IPS DF 6.9 (cell line): ENCODE measurements around the gene STX12.

ENCODE experiments used
- DNase-seq: peaks from one replicate; pipeline ENCODE4 v3.0.0-alpha.2; 2013; ENCODE audit warnings: low read depth, low spot score
- H3K27ac ChIP-seq: one replicate; pipeline ENCODE4 v1.5.1; 2013; ENCODE audit warnings: low read length, control low read depth
- H3K27me3 ChIP-seq: 2 replicates; pipeline ENCODE4 v1.6.1; 2013; ENCODE audit warnings: mild to moderate bottlenecking, low read length; ENCODE audit not compliant: control insufficient read depth, insufficient read depth
- H3K36me3 ChIP-seq: 2 replicates; pipeline ENCODE4 v1.6.1; 2013; ENCODE audit warnings: low read length; ENCODE audit not compliant: control insufficient read depth, insufficient read depth
- H3K4me1 ChIP-seq: 2 replicates; pipeline ENCODE4 v1.6.1; 2013; ENCODE audit warnings: low read length; ENCODE audit not compliant: control insufficient read depth, insufficient read depth
- H3K4me3 ChIP-seq: 2 replicates; pipeline ENCODE4 v1.5.1; 2013; ENCODE audit warnings: mild to moderate bottlenecking, low read length
- H3K9me3 ChIP-seq: 2 replicates; pipeline ENCODE4 v1.6.1; 2013; ENCODE audit warnings: low read length, inconsistent platforms; ENCODE audit not compliant: control insufficient read depth, insufficient read depth
- WGBS: extraction: QIAGEN DNeasy Blood & Tissue Kit; methylation state at CpG from one replicate; pipeline ENCODE4 v1.1.7; 2013; ENCODE audit warnings: mixed read lengths, missing lambda C conversion rate; ENCODE audit not compliant: insufficient read length, insufficient coverage; 5-methylcytosine and 5-hydroxymethylcytosine counted together

STX12 gene

DNA sequence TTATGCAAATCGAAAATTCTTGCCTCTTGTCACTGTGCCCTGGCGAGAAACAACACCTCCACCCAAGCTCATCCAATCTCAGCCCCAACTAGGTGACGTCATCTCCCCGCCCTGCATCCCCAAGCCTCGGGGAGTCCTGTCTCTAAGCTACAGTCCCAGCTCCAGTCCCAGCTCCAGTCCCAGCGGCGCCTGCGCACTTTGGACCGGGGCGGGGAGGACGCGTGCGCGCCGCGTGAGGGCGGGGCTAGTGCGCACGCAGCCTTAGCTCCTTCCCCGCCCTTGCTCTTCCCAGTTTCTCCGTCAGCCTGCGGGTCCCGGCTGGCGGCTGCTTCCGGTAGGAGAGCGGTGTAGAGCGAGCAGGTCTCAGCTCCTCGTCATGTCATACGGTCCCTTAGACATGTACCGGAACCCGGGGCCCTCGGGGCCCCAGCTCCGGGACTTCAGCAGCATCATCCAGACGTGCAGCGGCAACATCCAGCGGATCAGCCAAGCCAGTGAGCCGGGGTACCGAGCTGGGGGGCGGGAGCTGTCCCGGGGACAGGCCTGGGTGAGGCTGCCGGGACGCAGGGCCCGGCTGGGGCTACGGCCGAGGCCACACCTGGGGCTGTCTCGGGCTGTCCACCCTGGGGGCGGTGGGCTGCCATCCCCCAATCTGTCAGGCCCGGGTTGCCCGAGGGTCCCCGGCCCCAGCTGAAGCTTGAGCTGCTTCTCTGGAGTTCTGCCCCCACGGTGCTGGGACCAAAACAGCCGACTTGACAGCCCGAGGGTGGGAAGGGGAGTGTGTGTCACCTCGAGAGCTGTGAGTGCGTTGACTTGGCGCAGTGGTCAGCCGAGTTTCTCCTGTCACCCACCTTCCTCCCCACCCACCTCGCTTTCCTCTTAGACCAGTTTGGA is at the start of gene STX12:
Gene STX12, plus strand, starts transcription at position 288 of the 894 bp plus-strand sequence. Its CDS starts 89 bp downstream, at position 377.
- DNase-seq, result peak; percentile 99
- Histone ChIP-seq H3K27ac (no peak within 1 kb of the TSS), H3K27me3 (no peaks in the 10 kb centered on the region), H3K4me1 (no peaks in the 10 kb centered on the region), H3K36me3 (no peaks in the 10 kb centered on the region; the same call in 1 of the 2 replicates), H3K4me3 (peak within 1 kb of the TSS; percentile 86), H3K9me3 (no peaks in the 10 kb centered on the region)
- WGBS, result no CpG with 5 or more reads among the region's 58 CpGs

DNA sequence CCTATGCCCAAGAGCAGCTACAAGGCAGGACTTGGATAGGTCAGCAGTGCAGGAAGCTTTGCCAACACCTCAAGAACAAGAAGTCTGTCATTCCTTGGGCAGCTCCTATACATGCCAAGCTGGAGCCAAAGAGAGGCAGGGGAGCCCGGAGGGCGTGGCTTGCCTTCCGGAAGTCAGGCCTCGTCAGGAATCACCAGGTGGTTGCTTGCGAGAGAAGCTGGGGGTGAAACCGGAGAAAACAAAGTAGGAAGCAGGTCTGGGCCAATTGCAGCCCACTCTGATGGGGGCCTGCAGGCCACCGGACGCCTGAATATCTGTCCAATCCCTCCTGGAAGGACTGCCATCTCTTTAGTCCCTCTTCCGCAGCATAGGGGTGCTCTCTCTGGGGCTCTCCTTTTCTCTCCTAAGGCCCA is 48.1 kb upstream of the STX12 start:
- Histone ChIP-seq H3K4me3 (no peak overlapping the region), H3K27ac (no peak overlapping the region), H3K36me3 (no peaks in the 10 kb centered on the region), H3K9me3 (no peaks in the 10 kb centered on the region), H3K27me3 (no peaks in the 10 kb centered on the region), H3K4me1 (peaks cover 1% of the 10 kb centered on the region; the same call in 1 of the 2 replicates)
- no CpG with 5 or more reads among the region's 9 CpGs for WGBS
- DNase-seq, result no peak

DNA sequence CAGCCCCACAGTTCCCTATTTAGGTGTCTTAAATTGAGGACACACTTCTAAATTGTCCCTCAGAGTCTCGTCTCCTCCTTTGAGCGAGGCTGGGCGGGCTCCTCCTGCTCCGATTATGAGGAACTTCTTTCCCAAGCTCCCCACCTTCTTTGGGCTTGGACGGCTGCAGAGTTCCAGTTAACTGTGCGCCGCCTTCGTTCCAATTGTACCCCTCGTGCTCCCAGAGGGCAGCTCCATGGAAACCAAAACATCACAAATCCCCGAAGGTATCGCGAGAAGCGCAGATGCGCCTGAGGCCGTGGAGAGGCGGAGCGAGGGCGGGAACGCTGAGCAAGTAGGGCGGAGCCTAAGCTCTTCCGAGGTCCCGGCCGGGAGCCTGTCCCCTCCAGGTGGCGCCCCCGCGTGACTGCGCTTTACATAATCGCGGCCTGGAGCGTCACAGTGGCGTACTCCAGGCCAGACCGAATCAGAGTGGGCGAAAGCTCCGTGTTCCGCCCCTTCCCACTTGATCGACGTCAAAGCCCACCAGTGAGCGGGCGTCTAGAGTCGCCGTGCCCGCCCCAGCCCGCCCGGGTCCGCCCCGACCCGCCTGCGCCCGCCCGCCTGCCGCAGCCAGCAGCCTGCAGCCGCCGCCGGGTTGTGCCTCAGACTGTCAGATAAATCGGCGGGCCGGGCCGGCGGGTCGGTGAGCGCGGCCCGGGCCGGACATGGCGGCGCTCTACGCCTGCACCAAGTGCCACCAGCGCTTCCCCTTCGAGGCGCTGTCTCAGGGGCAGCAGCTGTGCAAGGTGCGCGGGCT is 47.4 kb upstream of the STX12 start, which contains the start of gene FAM76A:
Gene FAM76A, plus strand, starts transcription at position 588 of the 799 bp plus-strand sequence. Its CDS starts 120 bp downstream, at position 708.
- Histone ChIP-seq H3K4me3 (peak within 1 kb of the TSS; percentile 95), H3K9me3 (no peaks in the 10 kb centered on the region), H3K27ac (no peak within 1 kb of the TSS), H3K36me3 (no peaks in the 10 kb centered on the region), H3K27me3 (no peaks in the 10 kb centered on the region), H3K4me1 (peaks cover 1% of the 10 kb centered on the region; the same call in 1 of the 2 replicates)
- WGBS, result no CpG with 5 or more reads among the region's 72 CpGs
- peak; percentile 98 for DNase-seq

DNA sequence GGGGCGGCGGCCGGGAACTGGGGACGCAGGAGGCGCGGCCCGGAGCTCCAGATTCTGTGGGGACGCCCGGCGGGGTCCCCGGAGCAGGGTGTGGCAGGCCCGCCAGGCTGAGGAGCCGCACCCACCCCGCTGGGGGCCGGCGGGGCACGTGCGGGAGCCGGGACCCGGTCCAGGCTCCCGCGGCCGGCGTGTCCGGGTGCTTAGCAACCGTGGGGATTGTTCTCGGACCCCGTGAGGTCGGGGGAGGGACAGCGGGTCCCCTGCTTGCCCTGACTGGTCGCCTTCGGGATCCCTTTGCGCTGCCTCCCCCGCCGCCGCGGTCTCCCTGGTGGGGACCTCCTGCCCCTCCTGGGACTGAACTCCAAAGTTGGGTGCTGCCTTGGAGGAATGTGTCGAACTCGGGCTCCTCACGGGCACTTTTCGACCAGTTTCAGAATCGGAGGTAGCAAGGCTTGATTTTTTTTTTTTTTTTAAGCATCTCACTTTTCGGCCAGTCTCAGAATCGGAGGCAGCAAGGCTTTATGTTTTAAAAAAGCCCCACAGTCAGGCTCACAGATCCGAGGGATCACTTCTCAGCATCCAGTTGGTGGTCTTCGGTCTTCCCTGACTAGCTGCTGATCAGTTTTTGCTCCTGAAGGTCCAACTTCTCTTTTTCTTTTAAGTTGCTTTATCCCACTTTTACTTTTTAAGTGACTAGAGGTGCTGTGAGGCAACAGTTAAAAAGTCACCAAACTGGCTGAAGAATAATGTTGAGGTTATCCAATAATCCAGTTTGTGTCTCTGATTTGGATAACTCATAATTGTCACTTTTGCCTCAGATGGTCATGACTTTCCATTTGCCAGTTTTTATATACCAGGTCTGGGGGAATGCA is 46.6 kb upstream of the STX12 start:
- no peaks in the 10 kb centered on the region for H3K27me3 ChIP-seq
- no peaks in the 10 kb centered on the region for H3K9me3 ChIP-seq
- no peak for DNase-seq
- H3K27ac ChIP-seq, result no peak overlapping the region
- WGBS, result no CpG with 5 or more reads among the region's 46 CpGs
- H3K4me1 ChIP-seq, result peaks cover 1% of the 10 kb centered on the region; the same call in 1 of the 2 replicates
- no peaks in the 10 kb centered on the region for H3K36me3 ChIP-seq
- H3K4me3 ChIP-seq, result peak overlapping the region; percentile 95

DNA sequence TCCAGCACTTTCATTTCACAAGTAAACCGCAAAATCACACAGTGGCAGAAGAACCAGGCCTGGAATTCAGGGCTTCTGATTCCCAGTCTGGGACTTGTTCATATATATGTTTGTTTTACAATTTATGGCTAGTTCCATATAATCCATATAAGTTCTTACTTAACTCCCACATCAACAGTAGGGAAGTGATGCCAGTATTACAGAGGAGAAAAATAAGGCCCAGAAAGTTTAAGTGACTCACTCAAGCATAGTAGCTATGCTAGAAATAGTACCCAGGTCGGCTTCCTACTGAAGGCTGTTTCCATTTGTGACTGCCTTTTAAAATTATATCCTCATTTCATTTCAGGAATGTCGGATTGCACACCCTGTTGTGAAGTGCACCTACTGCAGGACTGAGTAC is 45.9 kb upstream of the STX12 start:
- no CpG with 5 or more reads among the region's 3 CpGs for WGBS

DNA sequence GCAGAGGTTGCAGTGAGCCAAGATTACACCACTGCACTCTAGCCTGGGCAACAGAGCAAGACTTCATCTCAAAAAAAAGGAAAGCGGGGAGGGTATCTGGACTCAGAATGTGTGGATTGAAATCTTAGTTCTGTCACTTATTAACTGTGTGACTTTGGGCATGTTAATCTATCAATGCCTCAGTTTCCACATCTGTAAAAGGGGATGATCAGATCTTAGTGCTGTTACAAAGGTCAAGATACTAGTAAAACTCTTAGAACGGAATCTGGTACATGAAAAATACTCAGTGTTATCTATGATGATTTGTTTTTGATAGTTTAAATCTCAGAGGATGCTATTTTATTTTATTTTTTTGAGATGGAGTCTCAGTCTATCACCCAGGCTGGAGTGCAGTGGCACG is 36.8 kb upstream of the STX12 start:
- H3K27ac ChIP-seq, result no peak overlapping the region
- no peak for DNase-seq
- no CpG with 5 or more reads among the region's 3 CpGs for WGBS
- no peaks in the 10 kb centered on the region for H3K27me3 ChIP-seq
- no peaks in the 10 kb centered on the region for H3K9me3 ChIP-seq
- H3K36me3 ChIP-seq, result no peaks in the 10 kb centered on the region
- H3K4me3 ChIP-seq, result no peak overlapping the region
- H3K4me1 ChIP-seq, result no peaks in the 10 kb centered on the region

More for the DNA sequence above, 45.9 kb upstream of the STX12 start:
- no peaks in the 10 kb centered on the region for H3K36me3 ChIP-seq
- H3K4me1 ChIP-seq, result peaks cover 1% of the 10 kb centered on the region; the same call in 1 of the 2 replicates
- H3K9me3 ChIP-seq, result no peaks in the 10 kb centered on the region
- H3K4me3 ChIP-seq, result no peak overlapping the region
- no peak for DNase-seq
- no peak overlapping the region for H3K27ac ChIP-seq
- no peaks in the 10 kb centered on the region for H3K27me3 ChIP-seq

DNA sequence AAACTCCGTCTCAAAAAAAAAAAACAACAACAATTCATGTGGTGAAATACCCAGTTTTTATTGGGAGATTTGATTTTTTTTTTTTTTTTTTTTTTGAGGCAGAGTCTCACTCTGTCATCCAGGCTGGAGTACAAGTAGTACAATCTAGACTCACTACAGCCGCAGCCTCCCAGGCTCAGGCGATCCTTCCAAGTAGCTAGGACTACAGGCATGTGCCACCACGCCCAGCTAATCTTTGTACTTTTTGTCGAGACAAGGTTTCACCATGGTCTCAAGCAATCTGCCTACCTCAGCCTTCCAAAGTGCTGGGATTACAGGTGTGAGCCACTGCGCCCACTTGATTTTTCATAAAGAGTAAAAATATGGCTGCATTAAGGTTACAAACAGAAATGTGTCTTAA is 31.9 kb upstream of the STX12 start:
- H3K4me1 ChIP-seq, result no peaks in the 10 kb centered on the region
- WGBS, result no CpG with 5 or more reads among the region's 6 CpGs
- H3K9me3 ChIP-seq, result no peaks in the 10 kb centered on the region
- no peak overlapping the region for H3K27ac ChIP-seq
- H3K4me3 ChIP-seq, result no peak overlapping the region
- no peaks in the 10 kb centered on the region; the same call in 1 of the 2 replicates for H3K36me3 ChIP-seq
- no peaks in the 10 kb centered on the region for H3K27me3 ChIP-seq
- no peak for DNase-seq

DNA sequence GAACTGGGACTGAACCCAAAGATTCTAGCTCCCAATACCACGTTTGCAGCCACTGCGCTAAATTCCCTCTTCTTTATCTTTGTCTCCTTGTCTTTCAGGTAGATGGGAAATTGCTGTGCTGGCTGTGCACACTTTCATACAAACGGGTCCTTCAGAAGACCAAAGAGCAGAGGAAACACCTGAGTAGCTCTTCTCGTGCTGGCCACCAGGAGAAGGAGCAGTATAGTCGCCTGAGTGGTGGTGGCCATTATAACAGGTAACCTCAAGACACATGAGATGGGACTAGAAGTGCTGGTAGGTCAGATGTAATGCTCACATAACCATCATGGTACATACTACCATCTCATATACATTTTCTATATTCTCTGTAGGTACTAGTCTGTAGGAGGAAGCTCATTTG is 28.5 kb upstream of the STX12 start:
- Histone ChIP-seq H3K36me3 (peaks cover 3% of the 10 kb centered on the region; the same call in 1 of the 2 replicates), H3K27ac (no peak overlapping the region), H3K4me3 (no peak overlapping the region), H3K27me3 (no peaks in the 10 kb centered on the region), H3K9me3 (no peaks in the 10 kb centered on the region), H3K4me1 (no peaks in the 10 kb centered on the region)
- no peak for DNase-seq
- no CpG with 5 or more reads among the region's 5 CpGs for WGBS

DNA sequence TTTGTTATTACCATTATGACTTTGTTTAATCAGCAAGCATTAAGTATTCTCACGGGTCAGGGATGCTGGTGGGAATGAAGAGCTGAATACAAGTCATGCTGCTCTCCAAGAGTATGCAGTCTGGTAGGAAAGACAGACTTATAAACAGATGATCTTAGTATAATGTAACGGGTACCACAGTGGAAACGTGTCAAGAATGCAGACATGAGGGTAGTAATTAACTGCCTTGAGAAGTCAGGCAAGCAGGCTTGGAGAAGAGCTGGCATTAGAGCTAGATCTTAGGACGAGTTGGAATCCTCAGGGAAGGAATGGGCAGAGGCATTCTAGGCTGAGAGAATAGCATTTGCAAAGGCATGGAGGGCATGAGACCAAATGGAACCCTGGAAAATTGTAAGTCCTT is 27.6 kb upstream of the STX12 start:
- no CpG with 5 or more reads among the region's 4 CpGs for WGBS
- H3K36me3 ChIP-seq, result peaks cover 6% of the 10 kb centered on the region; the same call in 1 of the 2 replicates
- no peak overlapping the region for H3K27ac ChIP-seq
- no peak overlapping the region for H3K4me3 ChIP-seq
- H3K9me3 ChIP-seq, result no peaks in the 10 kb centered on the region
- H3K4me1 ChIP-seq, result no peaks in the 10 kb centered on the region
- no peak for DNase-seq
- H3K27me3 ChIP-seq, result no peaks in the 10 kb centered on the region
